Mesothelial cell of epicardium (in vitro differentiated cells): Measurements from ENCODE around the gene PLOD2. TPM values are rescaled to one million over a fixed set of nuclear protein-coding genes. Genes with fewer than 3 reads are reported as not detected.
"Not testable (repeated sequence)": the region's sequence is repeated elsewhere in the genome, so short reads cannot be mapped to it uniquely, and the experiment has no call there.

Experiments used
- DNase-seq, 2 experiments: peaks; one replicate each; pipeline ENCODE4 v3.0.0; 2021; ENCODE audit warnings: low spot score in 2 of 2; ENCODE audit not compliant: unreplicated experiment in 2 of 2
- H3K27ac Mint-ChIP-seq: 2 replicates; pipeline ENCODE4 v1.8.0; 2021; ENCODE audit warnings: mixed read lengths
- H3K27me3 Mint-ChIP-seq: 2 replicates; pipeline ENCODE4 v1.8.0; 2021; ENCODE audit warnings: low read depth, mixed read lengths
- H3K36me3 Mint-ChIP-seq: 2 replicates; pipeline ENCODE4 v1.8.0; 2021; ENCODE audit warnings: mixed read lengths
- H3K4me1 Mint-ChIP-seq: 2 replicates; pipeline ENCODE4 v1.8.0; 2021; ENCODE audit warnings: mixed read lengths
- H3K4me3 Mint-ChIP-seq: 2 replicates; pipeline ENCODE4 v1.8.0; 2021; ENCODE audit warnings: mild to moderate bottlenecking, moderate library complexity, mixed read lengths
- H3K9me3 Mint-ChIP-seq: 2 replicates; pipeline ENCODE4 v1.8.0; 2021; ENCODE audit warnings: mixed read lengths
- total RNA-seq: library from RNA; stranded (reverse); gene quantifications from 3 replicates; pipeline ENCODE4 v1.2.1, GENCODE V29; 2021
- TF ChIP-seq, protein P1 (sequence below): fragments of 200-600 bp; sonication (generic); IDR thresholded peaks from one replicate; pipeline ENCODE4 v1.5.0; 2021; ENCODE audit warnings: antibody characterized with exemption; ENCODE audit not compliant: unreplicated experiment

PLOD2 gene
- total RNA-seq, 1 donor from 2014 or later, result 86.0 TPM

DNA sequence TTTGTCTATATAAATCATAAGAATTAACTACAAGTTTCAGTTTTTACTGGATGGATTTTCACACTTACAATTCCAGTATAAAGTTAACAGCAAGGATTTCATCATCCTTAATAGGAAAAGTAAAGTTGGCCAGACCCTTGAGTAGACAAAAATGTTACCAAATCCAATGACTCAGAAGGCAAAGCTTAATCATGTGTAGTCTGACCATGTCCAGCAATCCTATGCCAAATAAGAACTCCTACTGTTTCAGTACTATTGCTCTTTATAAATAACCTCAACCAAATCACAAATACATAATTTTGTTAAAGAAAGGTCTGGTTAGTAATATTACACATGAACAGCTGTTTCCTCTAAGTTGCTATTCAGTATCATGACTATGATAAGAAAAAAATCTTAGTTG, 35.0 kb downstream of the PLOD2 start:
- Mint-ChIP-seq H3K27ac (no peak overlapping the region), H3K36me3 (peaks cover 14% of the 10 kb centered on the region), H3K4me1 (peaks cover 20% of the 10 kb centered on the region), H3K4me3 (no peak overlapping the region), H3K9me3 (peaks cover 10% of the 10 kb centered on the region), H3K27me3 (no peaks in the 10 kb centered on the region)
- DNase-seq, result no peak
- TF ChIP-seq, protein P1, sequence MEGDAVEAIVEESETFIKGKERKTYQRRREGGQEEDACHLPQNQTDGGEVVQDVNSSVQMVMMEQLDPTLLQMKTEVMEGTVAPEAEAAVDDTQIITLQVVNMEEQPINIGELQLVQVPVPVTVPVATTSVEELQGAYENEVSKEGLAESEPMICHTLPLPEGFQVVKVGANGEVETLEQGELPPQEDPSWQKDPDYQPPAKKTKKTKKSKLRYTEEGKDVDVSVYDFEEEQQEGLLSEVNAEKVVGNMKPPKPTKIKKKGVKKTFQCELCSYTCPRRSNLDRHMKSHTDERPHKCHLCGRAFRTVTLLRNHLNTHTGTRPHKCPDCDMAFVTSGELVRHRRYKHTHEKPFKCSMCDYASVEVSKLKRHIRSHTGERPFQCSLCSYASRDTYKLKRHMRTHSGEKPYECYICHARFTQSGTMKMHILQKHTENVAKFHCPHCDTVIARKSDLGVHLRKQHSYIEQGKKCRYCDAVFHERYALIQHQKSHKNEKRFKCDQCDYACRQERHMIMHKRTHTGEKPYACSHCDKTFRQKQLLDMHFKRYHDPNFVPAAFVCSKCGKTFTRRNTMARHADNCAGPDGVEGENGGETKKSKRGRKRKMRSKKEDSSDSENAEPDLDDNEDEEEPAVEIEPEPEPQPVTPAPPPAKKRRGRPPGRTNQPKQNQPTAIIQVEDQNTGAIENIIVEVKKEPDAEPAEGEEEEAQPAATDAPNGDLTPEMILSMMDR, result no peak

DNA sequence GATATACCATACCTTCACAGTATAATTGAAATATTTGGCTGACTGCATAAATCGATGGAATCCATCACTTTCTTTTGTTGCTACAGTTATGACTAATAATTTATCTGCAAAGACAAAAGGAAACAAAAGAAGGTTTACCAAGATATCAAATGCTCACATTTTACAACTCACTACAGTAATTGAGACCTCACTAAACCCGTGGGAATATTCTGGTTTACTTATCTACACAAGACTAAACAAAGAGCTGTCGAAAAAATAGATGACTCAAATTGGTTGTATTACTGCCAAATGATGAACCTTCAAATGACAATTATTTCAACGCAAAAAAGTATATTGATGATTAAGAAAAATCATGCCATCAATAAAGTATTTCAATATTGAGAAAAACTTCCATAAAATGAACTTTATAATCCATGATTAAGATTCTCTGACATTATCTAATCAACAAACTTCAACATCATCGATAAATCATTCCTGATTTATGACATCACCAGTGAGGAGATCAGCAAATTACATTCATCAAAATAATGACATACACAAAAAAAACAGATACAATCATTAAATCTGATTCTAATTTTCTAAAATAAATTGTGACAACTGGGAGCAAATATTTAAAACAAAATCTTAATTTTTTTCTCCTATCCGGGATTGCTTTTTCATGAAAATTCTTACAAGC, 36.7 kb downstream of the PLOD2 start:
- H3K9me3 Mint-ChIP-seq, result peaks cover 5% of the 10 kb centered on the region
- no peak overlapping the region for H3K27ac Mint-ChIP-seq
- peaks cover 16% of the 10 kb centered on the region for H3K36me3 Mint-ChIP-seq
- TF ChIP-seq, protein P1, result no peak
- H3K27me3 Mint-ChIP-seq, result no peaks in the 10 kb centered on the region
- peaks cover 15% of the 10 kb centered on the region for H3K4me1 Mint-ChIP-seq
- H3K4me3 Mint-ChIP-seq, result no peak overlapping the region
- DNase-seq, result no peak

DNA sequence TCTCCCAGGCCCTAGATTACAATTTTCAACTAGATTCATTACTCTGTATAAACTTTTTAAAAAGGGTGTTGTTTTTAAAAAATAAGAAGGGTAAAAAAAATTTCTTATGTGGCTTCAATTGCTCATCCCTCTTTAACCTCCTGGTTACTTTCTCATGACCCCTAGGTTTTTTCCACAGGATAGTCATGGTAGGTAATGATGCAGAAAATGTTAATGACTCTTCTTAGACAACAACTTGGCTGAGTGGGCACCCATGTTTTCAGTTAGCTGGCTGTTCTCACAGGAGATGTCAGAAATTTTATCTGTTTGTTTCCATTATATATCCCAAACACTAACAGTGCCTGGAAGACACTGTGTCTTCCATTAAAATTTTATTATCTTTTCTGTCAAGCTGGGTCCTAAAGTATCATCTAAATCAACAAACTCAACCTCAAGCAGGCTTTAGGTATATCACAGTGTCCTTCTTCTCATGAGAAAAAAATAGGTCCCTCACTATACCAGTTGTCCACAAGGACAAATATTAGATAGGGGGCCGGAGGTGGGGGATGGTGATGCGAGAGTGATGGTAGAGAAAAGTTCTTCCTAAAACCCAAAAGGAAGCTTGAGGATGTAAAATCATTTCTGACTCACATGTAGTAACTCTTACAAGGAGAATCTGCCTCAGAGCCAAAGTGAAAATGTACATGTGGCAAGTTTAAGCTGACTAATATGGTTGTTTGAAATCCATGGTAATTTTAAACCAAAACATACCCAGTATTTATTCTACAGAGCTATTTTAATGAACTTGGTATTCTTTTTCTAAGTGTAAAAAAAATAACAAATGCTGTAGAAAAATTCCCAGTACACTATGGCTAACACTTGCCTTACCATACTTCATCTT, 43.3 kb downstream of the PLOD2 start:
- H3K4me3 Mint-ChIP-seq, result no peak overlapping the region
- DNase-seq, result no peak
- H3K4me1 Mint-ChIP-seq, result no peaks in the 10 kb centered on the region
- no peak overlapping the region for H3K27ac Mint-ChIP-seq
- peaks cover 40% of the 10 kb centered on the region for H3K9me3 Mint-ChIP-seq
- TF ChIP-seq, protein P1, result no peak
- H3K36me3 Mint-ChIP-seq, result peaks cover 69% of the 10 kb centered on the region
- H3K27me3 Mint-ChIP-seq, result no peaks in the 10 kb centered on the region

DNA sequence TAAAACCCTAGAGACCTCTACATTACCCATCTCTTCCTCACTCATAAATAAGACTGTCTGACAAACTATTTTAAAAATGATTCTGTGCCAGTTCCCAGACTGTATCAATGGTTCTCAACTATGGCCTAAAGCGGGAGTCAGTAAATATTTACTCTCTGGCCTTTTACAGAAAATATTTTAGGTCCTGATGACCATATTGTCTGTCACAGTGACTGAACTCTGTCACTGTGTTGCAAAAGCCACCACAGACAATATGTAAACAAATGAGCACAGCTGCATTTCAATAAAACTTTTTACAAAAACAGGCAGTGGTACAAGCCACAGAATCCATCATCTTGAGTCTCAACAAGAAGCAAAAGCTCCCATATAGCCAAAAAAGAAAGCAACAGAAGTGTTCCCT, 45.4 kb downstream of the PLOD2 start:
- Mint-ChIP-seq H3K9me3 (peaks cover 35% of the 10 kb centered on the region), H3K27ac (no peak overlapping the region), H3K4me1 (no peaks in the 10 kb centered on the region), H3K4me3 (no peak overlapping the region), H3K27me3 (no peaks in the 10 kb centered on the region), H3K36me3 (peaks cover 68% of the 10 kb centered on the region)
- TF ChIP-seq, protein P1, result no peak
- DNase-seq, result no peak

DNA sequence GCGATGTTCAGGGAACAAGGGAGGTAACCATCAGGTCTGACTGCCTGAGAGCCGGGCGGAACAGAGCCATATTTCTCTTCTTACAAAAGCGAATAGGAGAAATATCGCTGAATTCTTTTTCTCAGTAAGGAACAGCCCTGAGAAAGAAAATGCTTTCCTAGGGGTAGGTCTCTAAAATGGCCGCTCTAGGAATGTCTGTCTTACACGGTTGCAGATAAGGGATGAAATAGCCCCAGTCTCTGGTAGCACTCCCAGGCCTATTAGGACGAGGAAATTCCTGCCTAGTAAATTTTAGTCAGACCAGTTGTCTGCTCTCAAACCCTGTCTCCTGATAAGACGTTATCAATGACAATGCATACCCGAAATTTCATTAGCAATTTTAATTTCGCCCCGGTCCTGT, 47.2 kb downstream of the PLOD2 start:
- peaks cover 66% of the 10 kb centered on the region for H3K36me3 Mint-ChIP-seq
- not testable (repeated sequence) for H3K27me3 Mint-ChIP-seq, H3K4me3 Mint-ChIP-seq, H3K27ac Mint-ChIP-seq, DNase-seq, H3K4me1 Mint-ChIP-seq
- H3K9me3 Mint-ChIP-seq, result peaks cover 35% of the 10 kb centered on the region

DNA sequence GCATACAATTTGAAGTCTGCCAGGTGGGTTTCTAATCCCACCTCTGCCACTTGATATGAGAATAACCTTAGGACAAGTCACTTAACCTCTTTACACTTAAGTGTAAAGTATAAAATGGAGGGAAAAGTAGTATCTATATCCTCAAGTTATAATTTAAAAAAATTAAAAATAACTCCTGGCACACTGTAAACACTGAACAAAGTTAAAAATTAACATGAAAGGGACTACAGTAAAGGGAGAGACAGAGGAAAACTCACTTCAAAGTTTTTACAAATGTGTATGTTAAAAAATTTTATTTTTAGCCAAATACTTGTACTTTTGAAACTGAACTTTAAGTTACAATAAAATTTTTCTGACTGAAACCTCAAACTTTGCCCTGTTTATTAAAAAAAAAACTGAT, 49.6 kb downstream of the PLOD2 start:
- H3K4me1 Mint-ChIP-seq, result no peaks in the 10 kb centered on the region
- H3K36me3 Mint-ChIP-seq, result peaks cover 57% of the 10 kb centered on the region
- DNase-seq, result no peak
- TF ChIP-seq, protein P1, result no peak
- H3K27me3 Mint-ChIP-seq, result no peaks in the 10 kb centered on the region
- peaks cover 29% of the 10 kb centered on the region for H3K9me3 Mint-ChIP-seq
- no peak overlapping the region for H3K27ac Mint-ChIP-seq
- no peak overlapping the region for H3K4me3 Mint-ChIP-seq
